COLO668 (cell line): Measurements from ENCODE around the gene CRTC3.

Source experiments
- DNase-seq: peaks from one replicate; lab custom pipeline; 2025; ENCODE audit not compliant: unreplicated experiment; lab: John Stamatoyannopoulos, UW

CRTC3 gene

DNA sequence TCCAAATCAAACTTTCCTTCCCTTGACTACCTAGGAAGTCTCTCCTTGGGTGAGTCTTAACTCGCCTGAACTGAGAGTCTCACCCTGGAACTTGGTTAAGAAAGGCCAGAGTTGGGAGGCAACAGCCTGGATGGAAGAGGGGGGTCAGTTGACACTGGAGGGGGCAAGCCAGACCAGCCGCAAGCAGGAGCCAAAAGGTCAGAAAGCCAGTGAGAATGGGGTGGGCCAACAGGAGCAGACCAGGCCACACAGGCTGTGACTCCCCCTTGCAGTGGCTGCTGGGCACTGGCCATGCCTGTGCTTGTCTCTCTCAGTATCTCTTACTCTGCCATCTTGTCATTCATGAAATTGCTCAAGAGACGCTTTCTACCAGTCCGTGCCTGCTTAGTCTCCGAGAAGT lies 32.9 kb downstream of the CRTC3 start:
- no peak for DNase-seq

DNA sequence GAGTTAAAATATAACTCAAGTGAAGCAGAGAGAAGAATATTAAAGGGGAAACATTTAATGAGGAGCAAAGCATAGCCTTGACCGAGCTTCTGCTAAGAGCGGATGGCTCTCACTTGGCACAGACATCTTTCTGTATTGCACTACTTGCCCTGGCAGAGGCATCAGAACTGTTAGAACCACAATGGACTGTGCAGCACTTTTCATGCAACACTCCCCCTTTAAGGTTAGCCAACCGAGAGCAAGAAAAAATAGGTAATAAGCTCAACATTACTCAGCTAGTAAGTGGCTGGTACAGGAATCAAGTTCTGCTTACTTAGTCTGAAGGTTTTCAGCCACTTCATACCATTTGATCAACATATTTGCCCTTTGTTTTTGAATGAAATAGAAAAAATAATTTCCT lies 33.7 kb downstream of the CRTC3 start:
- no peak for DNase-seq

DNA sequence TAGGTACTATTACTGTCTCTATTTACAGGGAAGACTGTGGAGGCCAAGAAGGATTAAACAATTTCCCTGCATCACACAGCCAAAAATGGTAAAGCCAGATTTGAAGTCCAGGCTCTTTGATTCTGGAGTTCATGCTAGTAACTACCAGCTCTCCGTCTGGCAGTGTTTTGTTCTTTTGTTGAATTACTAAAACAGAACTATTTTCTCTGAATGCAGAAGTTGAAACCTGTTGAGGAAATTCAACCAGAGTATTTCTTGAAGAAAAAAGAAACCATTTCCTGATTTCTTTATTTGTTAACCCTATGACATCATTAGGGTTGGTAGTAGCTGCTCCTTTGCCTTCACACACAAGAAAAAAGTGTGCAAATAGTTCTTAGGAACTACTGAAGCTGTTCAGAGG lies 34.3 kb downstream of the CRTC3 start:
- DNase-seq, result no peak

- DNase-seq, result no peak
Measured at GRCh38 chr15:90564590-90564989, 34.9 kb downstream of the CRTC3 start.

DNA sequence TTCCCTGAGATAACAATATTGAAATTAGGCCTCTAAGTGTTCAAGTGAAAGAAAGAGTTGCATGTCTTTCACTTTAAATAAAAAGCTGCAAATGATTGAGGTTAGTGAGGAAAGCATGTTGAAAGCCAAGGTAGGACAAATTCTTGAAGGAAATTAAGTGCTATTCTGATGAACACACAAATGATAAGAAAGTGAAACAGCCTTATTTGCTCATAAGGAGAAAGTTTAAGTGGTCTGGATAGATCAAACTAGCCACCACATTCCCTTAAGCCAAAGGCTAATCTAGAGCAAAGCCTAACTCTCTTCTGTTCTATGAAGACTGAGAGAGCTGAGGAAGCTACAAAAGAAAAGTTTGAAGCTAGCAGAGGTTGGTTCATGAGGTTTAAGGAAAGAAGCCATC lies 36.1 kb downstream of the CRTC3 start:
- no peak for DNase-seq

DNA sequence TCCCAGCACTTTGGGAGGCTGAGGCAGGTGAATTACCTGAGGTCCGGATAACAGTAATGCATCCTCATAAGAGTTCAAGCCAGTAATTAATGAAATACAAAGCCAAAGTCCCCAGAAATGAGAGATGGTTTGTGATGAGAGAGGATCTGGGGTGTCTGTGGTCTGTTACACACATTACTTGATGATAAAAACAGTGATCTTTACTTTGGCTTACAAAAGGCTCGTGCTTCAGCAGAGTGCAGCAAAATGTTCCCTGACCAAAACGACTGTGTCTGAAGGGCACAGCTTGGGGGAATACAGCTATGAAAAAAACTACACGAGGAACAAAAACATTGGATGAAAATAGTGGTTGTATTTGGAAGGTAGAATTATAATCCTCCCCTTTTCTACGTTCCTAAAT lies 40.9 kb downstream of the CRTC3 start:
- no peak for DNase-seq

DNA sequence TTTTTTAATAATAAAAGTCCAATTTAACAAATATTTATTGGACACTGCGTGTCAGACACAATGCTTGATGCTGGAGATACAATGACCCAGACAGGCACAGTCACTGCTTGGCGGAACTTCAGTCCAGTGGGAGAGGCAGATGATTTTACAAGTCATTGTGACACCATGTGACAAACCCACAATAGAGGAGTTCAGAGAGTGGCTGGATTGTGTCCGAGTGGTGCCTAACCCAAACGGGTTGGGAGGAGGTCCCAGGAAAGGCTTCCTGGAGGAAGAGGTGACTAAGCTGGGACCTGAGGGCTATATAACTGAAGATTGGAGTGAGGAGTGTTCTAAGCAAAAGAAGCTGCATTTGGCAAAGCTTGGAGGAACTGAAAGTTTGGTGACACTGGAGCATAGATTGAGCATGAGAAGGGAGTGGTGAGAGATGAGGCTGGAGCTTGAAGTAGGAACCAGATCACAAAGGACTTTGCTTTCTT lies 41.4 kb downstream of the CRTC3 start:
- DNase-seq, result no peak

GRCh38 chr15:90572893-90573292 lies 43.2 kb downstream of the CRTC3 start:
- DNase-seq, result no peak

- no peak for DNase-seq
Measured at GRCh38 chr15:90576711-90577389, 47.1 kb downstream of the CRTC3 start.

- no peak for DNase-seq
Measured at GRCh38 chr15:90579213-90579612, 49.5 kb downstream of the CRTC3 start.

DNA sequence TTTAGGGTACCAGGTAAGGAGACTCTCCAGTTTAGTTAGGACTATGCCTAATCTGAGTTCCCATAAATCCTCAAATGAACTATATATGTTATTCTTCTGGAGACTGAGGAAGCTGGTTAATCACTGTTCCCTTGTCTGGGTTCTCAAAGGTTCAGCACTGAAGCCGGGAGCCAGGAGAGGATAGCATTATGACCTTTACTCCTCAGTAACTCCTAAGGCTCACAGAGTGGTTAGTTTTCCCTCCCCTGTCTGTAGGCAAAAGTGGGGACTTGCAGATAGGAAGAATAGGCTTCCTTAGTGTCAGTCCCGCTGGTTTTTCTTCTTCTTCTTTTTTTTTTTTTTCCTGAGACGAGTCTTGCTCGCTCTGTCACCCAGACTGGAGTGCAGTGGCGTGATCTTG lies 50.4 kb downstream of the CRTC3 start:
- DNase-seq, result no peak

DNA sequence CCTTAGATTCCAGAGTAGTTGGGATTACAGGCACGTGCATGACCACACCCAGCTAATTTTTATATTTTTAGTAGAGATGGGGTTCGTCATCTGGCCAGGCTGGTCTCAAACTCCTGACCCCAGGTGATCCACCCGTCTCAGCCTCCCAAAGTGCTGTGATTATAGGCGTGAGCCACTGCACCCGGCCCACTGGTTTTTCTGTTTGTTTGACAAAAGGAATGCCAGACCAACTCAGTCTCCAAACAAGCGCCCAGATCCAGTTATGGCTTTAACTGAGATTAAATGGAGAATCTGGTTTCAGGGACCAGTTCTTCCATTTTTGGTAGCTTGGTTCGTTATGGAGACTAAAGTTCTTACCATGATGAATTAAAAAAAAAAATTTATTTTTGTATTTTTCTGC lies 50.8 kb downstream of the CRTC3 start:
- no peak for DNase-seq

- no peak for DNase-seq
Measured at GRCh38 chr15:90580946-90581345, 51.2 kb downstream of the CRTC3 start.

DNA sequence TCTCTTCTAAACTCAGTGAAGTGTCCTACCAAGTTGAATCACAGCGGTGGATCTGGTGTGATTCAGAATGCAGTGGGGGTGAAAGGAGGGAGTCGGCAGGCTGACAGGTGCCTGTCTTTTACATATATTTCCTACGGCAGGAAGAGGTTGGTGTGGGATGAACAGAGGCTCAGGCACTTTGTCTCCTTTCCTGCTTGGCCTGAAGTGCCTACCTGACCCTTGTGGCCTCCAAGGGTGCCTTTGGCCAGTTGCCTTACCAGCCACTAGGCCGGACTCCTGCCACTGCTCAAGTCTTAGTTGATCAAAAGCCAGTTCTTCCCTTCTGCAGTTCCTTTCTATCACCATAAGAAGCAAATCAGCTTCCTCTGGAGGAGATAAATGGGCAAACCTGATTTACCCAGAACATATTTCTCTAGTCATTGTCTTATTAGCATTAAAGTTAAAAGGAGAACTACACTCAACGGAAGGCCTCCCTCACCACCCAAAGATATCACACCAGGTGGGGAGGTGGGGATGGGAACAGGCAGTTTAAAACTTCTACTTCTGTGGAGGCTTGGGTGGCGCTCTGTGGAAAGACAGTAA lies 52.1 kb downstream of the CRTC3 start:
- DNase-seq, result no peak

- no peak for DNase-seq
Measured at GRCh38 chr15:90582553-90582952, 52.8 kb downstream of the CRTC3 start.

- no peak for DNase-seq
Measured at GRCh38 chr15:90583471-90584252, 53.9 kb downstream of the CRTC3 start.

DNA sequence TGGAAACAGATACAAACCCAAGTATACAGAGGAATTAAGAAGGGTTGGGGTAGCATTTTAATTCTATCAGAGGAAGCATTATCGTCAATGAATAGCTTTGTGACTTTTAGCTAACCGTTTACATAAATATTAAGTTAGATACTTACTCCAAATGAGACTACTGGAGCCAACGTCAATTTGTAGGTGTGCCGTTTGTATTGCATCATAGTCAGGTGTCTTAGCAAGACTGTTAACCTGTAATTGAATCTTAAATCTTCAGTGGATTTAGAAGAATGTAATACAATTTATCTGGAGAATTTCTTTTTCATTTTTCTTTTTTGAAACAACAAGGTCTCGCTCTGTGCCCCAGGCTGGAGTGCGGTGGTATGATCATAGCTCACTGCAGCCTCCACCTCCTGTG lies 55.1 kb downstream of the CRTC3 start:
- no peak for DNase-seq

- no peak for DNase-seq
Measured at GRCh38 chr15:90585863-90586262, 56.1 kb downstream of the CRTC3 start.

GRCh38 chr15:90586948-90587347 lies 57.2 kb downstream of the CRTC3 start:
- DNase-seq, result no peak

DNA sequence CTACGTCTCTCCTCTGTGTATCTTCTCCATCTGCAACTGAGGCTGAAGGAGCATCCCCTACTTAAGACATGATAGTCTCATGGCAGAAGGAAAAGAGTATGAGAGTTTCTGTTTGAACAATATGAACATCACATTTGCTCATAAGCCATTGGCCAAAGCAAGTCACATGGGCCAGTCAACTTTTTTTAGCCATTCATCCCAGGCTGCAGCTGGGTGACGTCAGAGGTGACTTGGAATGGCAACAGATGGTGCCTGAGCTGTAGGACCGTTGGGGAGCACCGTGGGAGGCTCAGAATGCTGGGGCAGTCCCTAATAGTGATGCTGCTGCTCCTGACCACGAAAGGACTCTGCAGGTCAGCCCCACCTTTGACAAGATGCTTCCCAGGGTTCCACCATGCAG lies 58.7 kb downstream of the CRTC3 start:
- DNase-seq, result no peak

DNA sequence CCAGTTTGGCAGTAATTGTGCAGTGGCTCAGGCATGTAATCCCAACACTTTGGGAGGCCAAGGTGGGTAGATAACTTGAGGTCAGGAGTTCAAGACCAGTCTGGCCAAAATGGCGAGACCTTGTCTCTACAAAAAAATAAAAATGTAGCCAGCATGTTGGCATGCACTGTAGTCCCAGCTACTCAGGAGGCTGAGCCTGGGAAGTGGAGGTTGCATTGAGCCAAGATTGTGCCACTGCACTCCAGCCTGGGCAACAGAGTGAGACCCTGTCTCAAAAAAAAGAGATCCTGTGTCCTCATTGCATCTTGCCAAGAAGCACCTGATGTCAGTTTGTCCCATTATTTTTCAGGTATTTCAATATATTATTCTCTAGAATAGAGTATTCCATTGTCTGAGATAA lies 61.8 kb downstream of the CRTC3 start:
- DNase-seq, result no peak

GRCh38 chr15:90592131-90592881 lies 62.6 kb downstream of the CRTC3 start:
- DNase-seq, result no peak
